Stimulated activated CD4-positive, alpha-beta T cell treated with anti-CD3 and anti-CD28 coated beads, Interleukin-4, amount 100 ng/mL, for 48 hours (primary cell): ENCODE data around the gene SOX8.

ENCODE experiments used
- DNase-seq, 2 donors: peaks; one replicate each; pipeline ENCODE4 v3.0.0-alpha.2; 2020; ENCODE audit warnings: low read depth in 2 of 2

The SOX8 gene

GRCh38 chr16:1006781-1007180 lies 25.2 kb downstream of the SOX8 start:
- DNase-seq = no peak

- DNase-seq = no peak
Measured at GRCh38 chr16:1007284-1007850, 25.8 kb downstream of the SOX8 start.

GRCh38 chr16:1008085-1008484 lies 26.5 kb downstream of the SOX8 start:
- DNase-seq = no peak

- no peak for DNase-seq
Measured at GRCh38 chr16:1009358-1010150, 28.0 kb downstream of the SOX8 start.

GRCh38 chr16:1010251-1010650 lies 28.7 kb downstream of the SOX8 start:
- DNase-seq = no peak

- DNase-seq = no peak
Measured at GRCh38 chr16:1010815-1011214, 29.2 kb downstream of the SOX8 start.

GRCh38 chr16:1011316-1012082 lies 29.9 kb downstream of the SOX8 start:
- no peak for DNase-seq

GRCh38 chr16:1012135-1012534 lies 30.6 kb downstream of the SOX8 start:
- DNase-seq = no peak

GRCh38 chr16:1012722-1013592 lies 31.4 kb downstream of the SOX8 start:
- no peak for DNase-seq

- DNase-seq = no peak
Measured at GRCh38 chr16:1013593-1013900, 32.0 kb downstream of the SOX8 start.

GRCh38 chr16:1014221-1014620 lies 32.7 kb downstream of the SOX8 start:
- no peak for DNase-seq

- no peak for DNase-seq
Measured at GRCh38 chr16:1014771-1015495, 33.4 kb downstream of the SOX8 start.

GRCh38 chr16:1018447-1019198 lies 37.1 kb downstream of the SOX8 start:
- DNase-seq = no peak

GRCh38 chr16:1019231-1020090 lies 37.9 kb downstream of the SOX8 start:
- DNase-seq = no peak

- no peak for DNase-seq
Measured at GRCh38 chr16:1020091-1020399, 38.5 kb downstream of the SOX8 start.

GRCh38 chr16:1020591-1020990 lies 39.0 kb downstream of the SOX8 start:
- DNase-seq = no peak

- no peak for DNase-seq
Measured at GRCh38 chr16:1021553-1022160, 40.1 kb downstream of the SOX8 start.

GRCh38 chr16:1022466-1022865 lies 40.9 kb downstream of the SOX8 start:
- DNase-seq = no peak

- DNase-seq = no peak
Measured at GRCh38 chr16:1024138-1024537, 42.6 kb downstream of the SOX8 start.
